HG03060 (cell line): ENCODE results near the gene LYPD6B.
"Not testable (repeated sequence)": the region's sequence is repeated elsewhere in the genome, so short reads cannot be mapped to it uniquely, and the experiment has no call there.

Experiments
- ATAC-seq: cut with Tn5 transposase; IDR thresholded peaks from one replicate; pipeline ENCODE4 v1.9.1; 2021; ENCODE audit warnings: low read depth, moderate number of reproducible peaks; ENCODE audit not compliant: unreplicated experiment

LYPD6B gene

DNA sequence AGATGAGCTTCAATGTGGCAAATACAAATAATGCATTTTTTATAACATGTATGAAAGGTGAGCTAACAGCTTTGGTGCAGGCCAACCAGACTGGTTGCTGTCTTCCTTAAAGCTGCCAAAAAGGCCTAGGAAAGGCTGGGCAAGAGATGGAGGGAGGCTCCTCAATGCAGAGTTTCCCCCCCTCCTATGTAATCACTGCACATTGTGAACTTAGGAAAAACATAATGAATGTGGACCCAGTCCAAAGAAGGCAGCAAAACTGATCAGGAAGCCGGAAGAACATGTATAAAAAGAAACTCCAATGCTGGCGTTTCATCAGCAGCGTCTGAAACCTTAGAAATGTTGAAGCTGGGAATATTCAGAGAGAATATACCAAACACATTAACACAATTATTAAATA lies 207.7 kb downstream of the LYPD6B start:
- ATAC-seq = no peak

DNA sequence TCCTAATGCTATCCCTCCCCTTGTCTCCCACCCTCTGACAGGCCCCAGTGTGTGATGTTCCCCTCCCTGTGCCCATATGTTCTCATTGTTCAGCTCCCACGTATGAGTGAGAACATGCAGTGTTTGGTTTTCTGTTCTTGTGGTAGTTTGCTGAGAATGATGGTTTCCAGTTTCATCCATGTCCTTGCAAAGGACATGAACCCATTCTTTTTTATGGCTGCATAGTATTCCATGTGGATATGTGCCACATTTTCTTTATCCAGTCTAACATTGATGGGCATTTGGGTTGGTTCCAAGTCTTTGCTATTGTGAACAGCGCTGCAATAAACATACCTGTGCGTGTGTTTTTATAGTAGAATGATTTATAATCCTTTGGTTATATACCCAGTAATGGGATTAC lies 212.9 kb downstream of the LYPD6B start:
- not testable (repeated sequence) for ATAC-seq

DNA sequence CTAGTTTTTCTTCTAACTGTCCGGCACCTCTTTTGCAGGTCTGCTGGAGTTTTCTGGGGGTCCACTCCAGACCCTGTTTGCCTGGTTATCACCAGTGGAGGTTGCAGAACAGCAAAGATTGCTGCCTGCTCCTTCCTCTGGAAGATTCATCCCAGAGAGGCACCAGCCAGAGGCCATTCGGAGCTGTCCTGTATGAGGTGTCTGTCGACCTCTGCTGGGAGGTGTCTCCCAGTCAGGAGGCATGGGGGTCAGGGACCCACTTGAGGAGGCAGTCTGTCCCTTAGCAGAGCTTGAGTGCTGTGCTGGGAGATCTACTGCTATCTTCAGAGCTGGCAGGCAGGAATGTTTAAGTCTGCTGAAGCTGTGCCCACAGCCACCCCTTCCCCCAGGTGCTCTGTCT lies 218.4 kb downstream of the LYPD6B start:
- not testable (repeated sequence) for ATAC-seq

DNA sequence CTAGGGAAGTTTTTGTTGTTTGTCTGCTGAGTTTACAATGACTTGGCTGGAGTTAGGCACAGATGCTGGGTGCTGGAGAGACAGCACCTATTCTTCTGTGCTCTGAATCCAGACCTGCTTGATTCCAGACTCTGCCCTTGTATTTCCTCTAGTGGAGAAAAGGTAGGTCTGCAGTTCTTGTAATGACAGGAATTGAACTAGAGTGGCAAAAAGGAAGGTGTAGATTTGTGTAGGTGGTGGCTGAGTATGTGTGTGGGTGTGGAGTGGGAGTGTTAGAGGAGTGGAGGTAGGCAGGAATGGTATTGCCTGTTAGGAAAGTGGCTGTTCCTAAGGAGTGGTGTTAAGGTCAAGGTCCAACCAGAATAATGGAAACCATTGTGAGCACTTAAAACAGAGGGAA lies 220.0 kb downstream of the LYPD6B start:
- no peak for ATAC-seq

DNA sequence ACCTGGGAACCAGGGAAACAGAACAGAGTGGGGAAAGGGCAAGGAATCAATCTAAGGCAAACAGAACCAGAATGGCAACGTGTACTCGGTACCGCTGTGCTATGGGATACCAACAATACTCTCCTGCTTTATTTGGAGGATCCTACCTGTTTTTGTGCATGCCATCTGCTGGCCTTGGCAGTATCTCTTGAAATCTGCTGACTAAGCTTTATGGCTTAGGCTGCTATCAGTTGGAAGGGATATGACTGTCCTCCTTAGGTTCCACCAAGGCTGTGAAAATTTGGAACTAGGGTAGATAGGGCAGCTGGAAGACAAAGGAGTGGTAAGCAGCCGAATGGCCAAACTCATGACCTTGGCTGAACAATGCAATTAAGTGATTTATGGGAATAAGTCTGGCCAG lies 220.6 kb downstream of the LYPD6B start:
- no peak for ATAC-seq

DNA sequence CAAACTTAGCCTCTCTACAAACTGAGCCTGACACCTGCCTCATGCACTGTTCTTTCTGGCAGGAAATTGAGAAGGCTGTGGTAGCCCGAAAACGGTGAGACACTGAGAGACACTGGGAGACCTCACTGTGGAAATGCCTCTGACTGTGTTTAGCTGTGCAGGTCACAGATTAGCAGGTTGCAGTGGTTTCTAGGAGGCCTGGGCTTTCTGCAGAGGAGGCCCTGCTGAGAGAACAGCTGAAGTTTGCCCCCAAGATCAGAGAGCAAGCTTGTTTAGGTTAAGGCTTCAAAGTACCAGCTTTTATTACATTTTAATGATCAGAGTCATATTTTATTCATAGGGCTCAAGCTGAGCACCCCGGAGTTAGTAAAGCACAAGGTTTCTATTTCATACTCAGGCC lies 223.2 kb downstream of the LYPD6B start:
- ATAC-seq = no peak
